DND-41 (cell line): ENCODE data around the gene FCRL2.

Source experiments
- ATAC-seq: fragments of 200-7000 bp; cut with Tn5 transposase; 3 replicates; pipeline ENCODE4 v1.9.1; 2021; ENCODE audit warnings: low read depth; ENCODE audit not compliant: insufficient read depth
- DNase-seq: peaks from one replicate; pipeline ENCODE4 v3.0.0-alpha.2; 2020
- H2AFZ ChIP-seq: 2 replicates; pipeline ENCODE4 v1.6.0; 2012; ENCODE audit warnings: low read depth, low read length
- H3K27ac ChIP-seq: 2 replicates; pipeline ENCODE4 v1.5.1; 2012; ENCODE audit warnings: low read length, inconsistent platforms
- H3K27me3 ChIP-seq: fragments of 200-600 bp; sonication (generic); 2 replicates; pipeline ENCODE4 v1.6.0; 2012; ENCODE audit warnings: low read length, mild to moderate bottlenecking, inconsistent platforms; ENCODE audit not compliant: insufficient read depth, poor library complexity
- H3K36me3 ChIP-seq: 2 replicates; pipeline ENCODE4 v1.5.1; 2012; ENCODE audit warnings: low read length, inconsistent platforms; ENCODE audit not compliant: insufficient read depth
- H3K4me1 ChIP-seq: 2 replicates; pipeline ENCODE4 v1.5.1; 2012; ENCODE audit warnings: mild to moderate bottlenecking, low read length; ENCODE audit not compliant: insufficient read depth
- H3K4me2 ChIP-seq: 2 replicates; pipeline ENCODE4 v1.6.0; 2012; ENCODE audit warnings: mild to moderate bottlenecking, moderate library complexity, low read length, inconsistent platforms; ENCODE audit not compliant: insufficient read depth
- H3K4me3 ChIP-seq, 2 experiments: fragments of 200-600 bp in 1 of 2; shearing (Covaris generic) in 1 of 2; 2 replicates each; pipeline ENCODE4 v1.5.1; 2012 to 2016; ENCODE audit warnings: inconsistent platforms in 2 of 2, low read length in 2 of 2, mild to moderate bottlenecking in 2 of 2, low read depth in 1 of 2, moderate library complexity in 1 of 2
- H3K79me2 ChIP-seq: 2 replicates; pipeline ENCODE4 v1.6.0; 2012; ENCODE audit warnings: low read length, inconsistent platforms; ENCODE audit not compliant: insufficient read depth
- H3K9ac ChIP-seq: 2 replicates; pipeline ENCODE4 v1.6.0; 2012; ENCODE audit warnings: low read depth, mild to moderate bottlenecking, inconsistent platforms, low read length, moderate library complexity
- H3K9me3 ChIP-seq: 2 replicates; pipeline ENCODE4 v1.5.1; 2012; ENCODE audit warnings: low read length, moderate library complexity, mild to moderate bottlenecking, inconsistent platforms; ENCODE audit not compliant: insufficient read depth, severe bottlenecking
- H4K20me1 ChIP-seq: 2 replicates; pipeline ENCODE4 v1.6.0; 2012; ENCODE audit warnings: low read length; ENCODE audit not compliant: insufficient read depth
- EZH2 ChIP-seq: IDR thresholded peaks from 3 replicates; pipeline ENCODE4 v1.6.1; 2012; ENCODE audit warnings: borderline replicate concordance, low read depth, mild to moderate bottlenecking, moderate library complexity, low read length, inconsistent platforms; ENCODE audit not compliant: severe bottlenecking
- TF ChIP-seq, protein P1 (sequence below): IDR thresholded peaks from 2 replicates; pipeline ENCODE4 v1.5.1; 2012; ENCODE audit warnings: borderline replicate concordance, low read length, moderate library complexity, mild to moderate bottlenecking; ENCODE audit not compliant: poor library complexity, severe bottlenecking; ENCODE audit errors: extremely low read depth

The FCRL2 gene, protein sequence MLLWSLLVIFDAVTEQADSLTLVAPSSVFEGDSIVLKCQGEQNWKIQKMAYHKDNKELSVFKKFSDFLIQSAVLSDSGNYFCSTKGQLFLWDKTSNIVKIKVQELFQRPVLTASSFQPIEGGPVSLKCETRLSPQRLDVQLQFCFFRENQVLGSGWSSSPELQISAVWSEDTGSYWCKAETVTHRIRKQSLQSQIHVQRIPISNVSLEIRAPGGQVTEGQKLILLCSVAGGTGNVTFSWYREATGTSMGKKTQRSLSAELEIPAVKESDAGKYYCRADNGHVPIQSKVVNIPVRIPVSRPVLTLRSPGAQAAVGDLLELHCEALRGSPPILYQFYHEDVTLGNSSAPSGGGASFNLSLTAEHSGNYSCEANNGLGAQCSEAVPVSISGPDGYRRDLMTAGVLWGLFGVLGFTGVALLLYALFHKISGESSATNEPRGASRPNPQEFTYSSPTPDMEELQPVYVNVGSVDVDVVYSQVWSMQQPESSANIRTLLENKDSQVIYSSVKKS

DNA sequence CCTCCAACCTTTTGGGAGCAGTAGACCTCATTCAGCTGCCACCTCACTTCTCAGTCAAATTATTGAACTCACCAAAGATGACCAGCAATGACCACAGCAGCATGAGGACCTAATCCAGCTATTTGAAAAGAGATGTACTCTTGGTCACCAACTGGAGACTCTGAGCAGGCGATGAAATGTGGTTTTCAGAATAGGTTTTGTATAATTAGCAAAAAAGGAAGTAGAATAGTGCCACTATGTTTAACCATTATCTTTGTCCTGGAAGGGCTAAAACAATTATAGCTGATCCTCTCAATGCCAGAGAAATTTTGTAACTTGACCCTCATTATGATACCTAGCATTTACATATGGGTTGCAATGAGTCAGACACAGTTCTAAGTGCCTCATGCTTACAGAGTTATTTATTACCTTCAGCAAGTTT is at the start of gene FCRL2:
Gene FCRL2 (minus strand): TSS at position 162 of the 421 bp plus-strand sequence. CDS start 59 bp downstream, at position 103.
- Histone ChIP-seq H3K4me3 (no peak within 1 kb of the TSS), H3K36me3 (no peaks in the 10 kb centered on the region), H3K27ac (no peak within 1 kb of the TSS), H4K20me1 (no peaks in the 10 kb centered on the region), H3K79me2 (no peaks in the 10 kb centered on the region), H2AFZ (no peak within 1 kb of the TSS), H3K4me1 (0 out of 2 replicates have a peak, but pooled peaks cover 5% of the 10 kb centered on the region), H3K4me2 (no peak within 1 kb of the TSS), H3K9ac (no peak within 1 kb of the TSS), H3K9me3 (no peaks in the 10 kb centered on the region), H3K27me3 (no peaks in the 10 kb centered on the region)
- ATAC-seq (no peak), DNase-seq (no peak)
- TF ChIP-seq, protein P1, sequence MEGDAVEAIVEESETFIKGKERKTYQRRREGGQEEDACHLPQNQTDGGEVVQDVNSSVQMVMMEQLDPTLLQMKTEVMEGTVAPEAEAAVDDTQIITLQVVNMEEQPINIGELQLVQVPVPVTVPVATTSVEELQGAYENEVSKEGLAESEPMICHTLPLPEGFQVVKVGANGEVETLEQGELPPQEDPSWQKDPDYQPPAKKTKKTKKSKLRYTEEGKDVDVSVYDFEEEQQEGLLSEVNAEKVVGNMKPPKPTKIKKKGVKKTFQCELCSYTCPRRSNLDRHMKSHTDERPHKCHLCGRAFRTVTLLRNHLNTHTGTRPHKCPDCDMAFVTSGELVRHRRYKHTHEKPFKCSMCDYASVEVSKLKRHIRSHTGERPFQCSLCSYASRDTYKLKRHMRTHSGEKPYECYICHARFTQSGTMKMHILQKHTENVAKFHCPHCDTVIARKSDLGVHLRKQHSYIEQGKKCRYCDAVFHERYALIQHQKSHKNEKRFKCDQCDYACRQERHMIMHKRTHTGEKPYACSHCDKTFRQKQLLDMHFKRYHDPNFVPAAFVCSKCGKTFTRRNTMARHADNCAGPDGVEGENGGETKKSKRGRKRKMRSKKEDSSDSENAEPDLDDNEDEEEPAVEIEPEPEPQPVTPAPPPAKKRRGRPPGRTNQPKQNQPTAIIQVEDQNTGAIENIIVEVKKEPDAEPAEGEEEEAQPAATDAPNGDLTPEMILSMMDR, result no peak
- TF ChIP-seq EZH2, result no peak

GRCh38 chr1:157820299-157820698 is 43.4 kb upstream of the FCRL2 start:
- Histone ChIP-seq H3K79me2 (no peaks in the 10 kb centered on the region), H4K20me1 (no peaks in the 10 kb centered on the region), H3K36me3 (no peaks in the 10 kb centered on the region), H3K9ac (no peak overlapping the region), H3K4me2 (no peak overlapping the region), H3K4me1 (no peaks in the 10 kb centered on the region), H3K4me3 (no peak overlapping the region), H2AFZ (no peak overlapping the region), H3K9me3 (no peaks in the 10 kb centered on the region), H3K27me3 (peaks cover 3% of the 10 kb centered on the region), H3K27ac (no peak overlapping the region)
- TF ChIP-seq, protein P1, result no peak
- no peak for TF ChIP-seq EZH2
- ATAC-seq, result no peak
- no peak for DNase-seq

DNA sequence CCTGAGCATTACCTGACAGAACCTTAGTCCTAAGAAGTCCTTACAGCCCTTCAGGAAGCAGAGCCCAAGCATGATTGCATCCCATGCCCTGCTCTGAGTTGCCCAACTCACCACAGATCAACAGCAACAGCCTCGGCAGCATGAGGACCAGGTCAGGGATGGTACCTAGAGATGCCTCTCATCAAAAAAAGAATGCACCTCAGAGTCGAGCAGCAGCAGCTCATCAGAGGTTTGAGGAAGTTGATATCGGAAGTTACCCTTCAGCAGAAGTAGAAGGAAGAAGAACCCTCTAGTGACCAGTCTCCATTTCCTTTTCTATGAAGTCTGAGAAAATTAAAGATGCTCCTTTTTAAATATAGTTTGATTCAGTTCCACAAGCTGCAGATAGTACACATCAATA is 43.0 kb upstream of the FCRL2 start, which contains the start of gene FCRL1:
Gene FCRL1 (minus strand): TSS at position 225 of the 400 bp plus-strand sequence. CDS start 83 bp downstream, at position 142.
- no peaks in the 10 kb centered on the region for H3K36me3 ChIP-seq
- no peak within 1 kb of the TSS for H2AFZ ChIP-seq
- no peak within 1 kb of the TSS for H3K27ac ChIP-seq
- no peaks in the 10 kb centered on the region for H3K9me3 ChIP-seq
- H4K20me1 ChIP-seq, result no peaks in the 10 kb centered on the region
- no peak for TF ChIP-seq EZH2
- TF ChIP-seq, protein P1, result no peak
- ATAC-seq, result no peak
- peaks cover 3% of the 10 kb centered on the region for H3K27me3 ChIP-seq
- no peaks in the 10 kb centered on the region for H3K4me1 ChIP-seq
- H3K4me2 ChIP-seq, result no peak within 1 kb of the TSS
- H3K9ac ChIP-seq, result no peak within 1 kb of the TSS
- no peak for DNase-seq
- no peak within 1 kb of the TSS for H3K4me3 ChIP-seq
- H3K79me2 ChIP-seq, result no peaks in the 10 kb centered on the region
